ENCODE measurements around the gene FDPS. TPM values are rescaled to one million over a fixed set of nuclear protein-coding genes. Genes with fewer than 3 reads are reported as not detected.
"Not testable (repeated sequence)": the region's sequence is repeated elsewhere in the genome, so short reads cannot be mapped to it uniquely, and the experiment has no call there.

The FDPS gene
- polyA plus RNA-seq, 4 donors = 164 to 181 (median 167) TPM

- DNase-seq (ENCODE audit: low read depth in 4 of 4, low spot score in 3 of 4) = no peak
Measured at GRCh38 chr1:155285063-155285462, 23.6 kb upstream of the FDPS start.

GRCh38 chr1:155285631-155286044 is 23.0 kb upstream of the FDPS start:
- no peak for DNase-seq (ENCODE audit: low read depth in 4 of 4, low spot score in 3 of 4)

GRCh38 chr1:155286544-155286943 is 22.1 kb upstream of the FDPS start:
- DNase-seq (ENCODE audit: low read depth in 4 of 4, low spot score in 3 of 4) = no peak

- DNase-seq (ENCODE audit: low read depth in 4 of 4, low spot score in 3 of 4) = no peak
Measured at GRCh38 chr1:155287987-155288543, 20.6 kb upstream of the FDPS start.

GRCh38 chr1:155291006-155291405 is 17.7 kb upstream of the FDPS start:
- DNase-seq (ENCODE audit: low read depth in 4 of 4, low spot score in 3 of 4) = not testable (repeated sequence)

- no peak for DNase-seq (ENCODE audit: low read depth in 4 of 4, low spot score in 3 of 4)
Measured at GRCh38 chr1:155293086-155293749, 15.4 kb upstream of the FDPS start.

- no peak for DNase-seq (ENCODE audit: low read depth in 4 of 4, low spot score in 3 of 4)
Measured at GRCh38 chr1:155294520-155295182, 14.0 kb upstream of the FDPS start.

GRCh38 chr1:155295183-155295941 is 13.3 kb upstream of the FDPS start:
- DNase-seq (ENCODE audit: low read depth in 4 of 4, low spot score in 3 of 4) = no peak

GRCh38 chr1:155295942-155296267 is 12.8 kb upstream of the FDPS start:
- DNase-seq (ENCODE audit: low read depth in 4 of 4, low spot score in 3 of 4) = no peak

- no peak for DNase-seq (ENCODE audit: low read depth in 4 of 4, low spot score in 3 of 4)
Measured at GRCh38 chr1:155296661-155297060, 12.0 kb upstream of the FDPS start.

- no peak for DNase-seq (ENCODE audit: low read depth in 4 of 4, low spot score in 3 of 4)
Measured at GRCh38 chr1:155297384-155297783, 11.3 kb upstream of the FDPS start.

GRCh38 chr1:155300024-155300423 is 8.6 kb upstream of the FDPS start:
- DNase-seq (ENCODE audit: low read depth in 4 of 4, low spot score in 3 of 4) = no peak

- no peak for DNase-seq (ENCODE audit: low read depth in 4 of 4, low spot score in 3 of 4)
Measured at GRCh38 chr1:155300553-155301329, 7.9 kb upstream of the FDPS start.

- DNase-seq (ENCODE audit: low read depth in 4 of 4, low spot score in 3 of 4) = no peak
Measured at GRCh38 chr1:155301342-155301841, 7.3 kb upstream of the FDPS start, which contains the start of gene PKLR. TSS of gene PKLR (minus strand) at chr1:155301438. CDS start at chr1:155301395, 43 bp downstream.

GRCh38 chr1:155304558-155305063 is 4.1 kb upstream of the FDPS start:
- DNase-seq (ENCODE audit: low read depth in 4 of 4, low spot score in 3 of 4) = no peak

- DNase-seq (ENCODE audit: low read depth in 4 of 4, low spot score in 3 of 4) = no peak
Measured at GRCh38 chr1:155305881-155306391, 2.7 kb upstream of the FDPS start.

GRCh38 chr1:155307247-155307740 is 1.4 kb upstream of the FDPS start:
- no peak for DNase-seq (ENCODE audit: low read depth in 4 of 4, low spot score in 3 of 4)

GRCh38 chr1:155309423-155310021 is 856 bp downstream of the FDPS start:
- DNase-seq (ENCODE audit: low read depth in 4 of 4, low spot score in 3 of 4) = no peak

GRCh38 chr1:155313261-155313660 is 4.6 kb downstream of the FDPS start:
- no peak for DNase-seq (ENCODE audit: low read depth in 4 of 4, low spot score in 3 of 4)

Data from right renal pelvis (tissue), 4 donors.